Hematopoietic multipotent progenitor cell (in vitro differentiated cells): Measurements from ENCODE around the gene HOXB8. TPM values are rescaled to one million over a fixed set of nuclear protein-coding genes. Genes with fewer than 3 reads are reported as not detected.

Experiments
- DNase-seq, 3 donors: peaks; one replicate each; pipeline ENCODE4 v3.0.0-alpha.2; 2011 to 2015; ENCODE audit warnings: low read depth in 2 of 3, low spot score in 2 of 3
- total RNA-seq: library from RNA; depleted of rRNA; stranded (reverse); fragments of >200 nt; gene quantifications from one replicate; pipeline ENCODE4 v1.2.3, GENCODE V29; 2012

HOXB8 gene
- total RNA-seq, 1 donor = not detected

GRCh38 chr17:48637323-48638260 is 22.5 kb upstream of the HOXB8 start:
- no peak for DNase-seq

DNA sequence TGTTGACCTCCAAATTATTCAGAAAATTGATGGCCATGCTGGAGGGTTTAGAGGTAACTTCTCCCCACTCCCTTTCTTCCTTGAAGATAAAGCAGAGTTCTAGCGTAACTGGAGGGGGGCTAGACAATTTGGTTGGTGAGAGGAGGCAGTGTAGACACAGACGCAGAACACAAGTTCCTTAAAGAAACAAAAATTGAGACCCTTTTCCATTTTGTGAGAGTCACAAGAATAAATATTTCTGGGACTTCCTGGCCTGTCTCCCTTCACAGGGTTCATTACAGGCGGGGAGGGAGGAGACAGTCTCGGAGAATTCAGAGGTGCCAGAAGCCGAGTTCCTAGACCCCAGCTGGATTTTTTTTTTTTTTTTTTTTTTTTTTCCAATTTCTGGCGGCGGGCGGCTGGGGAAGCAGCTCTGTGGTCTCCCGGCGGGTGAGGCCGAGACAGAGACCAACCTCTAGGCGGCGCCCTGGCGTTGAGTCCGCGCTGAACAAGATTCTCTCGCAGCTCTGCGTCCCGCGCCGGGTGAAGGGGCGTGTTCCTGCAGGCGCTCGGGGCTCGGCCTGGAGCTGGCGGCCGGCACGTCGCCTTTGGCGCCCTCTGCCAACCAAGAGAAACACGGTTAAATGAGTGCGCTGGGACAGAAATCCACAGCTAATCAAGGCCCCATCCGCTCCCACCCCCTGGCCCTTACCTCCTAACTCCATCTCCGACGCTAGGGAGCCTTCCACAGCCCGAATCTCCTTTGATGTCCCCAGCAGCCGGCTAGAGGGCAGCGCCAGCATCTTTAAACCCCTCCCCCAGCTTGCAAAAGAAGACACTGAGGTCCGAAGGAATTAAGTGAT is 21.3 kb upstream of the HOXB8 start:
- peak in 2 of 3 donors; percentile 85 to 90 for DNase-seq

DNA sequence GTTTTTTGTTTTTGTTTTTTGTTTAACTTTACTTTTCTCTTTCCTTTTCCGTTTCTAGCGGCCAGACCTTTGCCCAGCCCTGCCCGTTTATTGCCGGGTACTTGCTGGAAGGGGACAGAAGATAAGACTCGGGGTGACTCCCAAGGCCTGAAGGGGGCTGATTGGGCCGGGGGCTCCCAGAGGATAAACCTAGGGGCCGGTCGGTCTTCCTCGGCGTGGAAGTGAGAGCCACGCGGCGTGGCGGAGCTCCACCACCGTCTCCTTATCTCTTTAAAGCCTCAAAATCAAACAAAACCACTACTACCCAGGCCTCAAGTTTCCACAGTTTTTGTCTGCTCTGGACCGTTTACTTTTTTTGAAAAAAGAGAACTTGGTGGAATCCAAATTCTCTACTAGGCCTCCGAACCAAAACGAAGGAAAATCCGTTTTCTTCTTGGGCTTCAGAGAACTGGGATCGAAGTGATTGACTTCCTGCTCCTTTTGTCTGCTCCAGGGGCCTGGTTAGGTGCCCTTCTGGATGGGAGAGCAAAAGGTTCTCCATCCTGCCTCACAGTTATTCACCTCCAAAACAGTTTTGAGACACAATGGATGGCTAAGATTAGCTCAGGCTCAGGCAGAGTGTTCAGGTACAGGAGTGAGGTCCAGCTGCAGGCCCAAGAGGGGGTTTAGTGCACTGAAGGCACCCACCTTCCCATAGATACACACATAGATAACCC is 19.6 kb upstream of the HOXB8 start:
- no peak for DNase-seq

- DNase-seq = no peak
Measured at GRCh38 chr17:48633266-48633677, 18.2 kb upstream of the HOXB8 start.

GRCh38 chr17:48632579-48633265 is 17.6 kb upstream of the HOXB8 start:
- DNase-seq = no peak

DNA sequence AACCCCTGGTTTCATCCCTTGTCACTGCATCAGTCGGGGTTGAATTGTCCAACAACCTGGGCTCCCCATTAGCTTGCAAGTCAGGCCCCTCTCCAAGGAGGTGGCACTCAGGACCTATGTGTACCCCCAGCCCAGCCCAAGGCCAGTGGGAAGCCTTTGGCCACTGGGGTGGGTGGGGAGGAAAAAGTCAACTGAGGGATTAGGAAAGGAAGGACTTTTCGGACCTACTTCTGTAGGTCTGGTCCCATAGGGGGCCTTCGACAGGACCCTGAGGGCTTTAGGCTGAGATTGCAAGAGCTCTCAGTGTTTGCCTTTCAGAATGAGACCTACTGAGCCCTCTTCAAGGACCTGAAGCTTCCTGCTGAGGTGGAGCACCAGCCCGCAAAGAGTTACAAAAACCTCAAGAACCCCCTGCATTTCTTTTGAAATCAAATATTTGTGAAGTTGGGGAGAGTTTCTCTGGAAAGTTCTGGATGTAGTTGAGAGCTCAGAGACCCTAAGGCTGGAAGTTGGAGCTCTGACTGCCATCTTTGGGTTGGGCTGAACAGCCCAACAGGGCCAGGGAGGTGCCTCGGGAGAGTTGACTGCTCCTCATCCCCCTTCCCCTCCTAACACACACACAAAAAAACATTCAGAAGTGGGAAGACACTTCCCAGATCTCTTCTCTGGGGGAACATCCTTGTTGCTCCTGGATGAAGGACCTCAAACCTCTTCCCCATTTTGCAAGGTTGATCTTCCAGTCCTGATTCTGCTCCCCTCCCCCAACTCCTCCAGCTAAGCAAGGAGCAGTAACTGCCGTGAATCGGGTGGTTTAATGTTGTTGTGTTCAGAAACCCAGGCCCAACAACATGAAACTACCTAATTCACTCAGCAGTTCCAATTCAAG is 16.8 kb upstream of the HOXB8 start:
- DNase-seq = no peak

GRCh38 chr17:48630925-48631692 is 16.0 kb upstream of the HOXB8 start:
- no peak for DNase-seq

GRCh38 chr17:48630009-48630924 is 15.2 kb upstream of the HOXB8 start:
- DNase-seq = no peak

DNA sequence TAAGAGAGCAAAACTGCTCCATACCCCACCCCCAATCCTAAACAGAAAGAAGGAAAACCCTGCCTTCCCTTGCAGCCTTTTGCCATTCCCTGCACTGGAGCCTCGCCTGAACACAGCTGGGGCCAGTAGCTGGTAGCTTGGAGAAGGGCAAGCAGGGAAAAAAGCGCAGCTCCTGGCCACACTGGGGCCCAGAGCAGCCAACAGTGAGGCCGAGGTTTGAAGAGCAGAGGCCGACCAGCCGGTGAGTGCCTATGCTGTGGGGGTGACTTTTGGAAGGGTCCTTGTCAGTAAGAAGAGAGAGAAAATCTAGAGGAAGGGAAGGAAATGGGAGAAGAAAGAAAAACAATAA is 14.3 kb upstream of the HOXB8 start:
- DNase-seq = no peak

DNA sequence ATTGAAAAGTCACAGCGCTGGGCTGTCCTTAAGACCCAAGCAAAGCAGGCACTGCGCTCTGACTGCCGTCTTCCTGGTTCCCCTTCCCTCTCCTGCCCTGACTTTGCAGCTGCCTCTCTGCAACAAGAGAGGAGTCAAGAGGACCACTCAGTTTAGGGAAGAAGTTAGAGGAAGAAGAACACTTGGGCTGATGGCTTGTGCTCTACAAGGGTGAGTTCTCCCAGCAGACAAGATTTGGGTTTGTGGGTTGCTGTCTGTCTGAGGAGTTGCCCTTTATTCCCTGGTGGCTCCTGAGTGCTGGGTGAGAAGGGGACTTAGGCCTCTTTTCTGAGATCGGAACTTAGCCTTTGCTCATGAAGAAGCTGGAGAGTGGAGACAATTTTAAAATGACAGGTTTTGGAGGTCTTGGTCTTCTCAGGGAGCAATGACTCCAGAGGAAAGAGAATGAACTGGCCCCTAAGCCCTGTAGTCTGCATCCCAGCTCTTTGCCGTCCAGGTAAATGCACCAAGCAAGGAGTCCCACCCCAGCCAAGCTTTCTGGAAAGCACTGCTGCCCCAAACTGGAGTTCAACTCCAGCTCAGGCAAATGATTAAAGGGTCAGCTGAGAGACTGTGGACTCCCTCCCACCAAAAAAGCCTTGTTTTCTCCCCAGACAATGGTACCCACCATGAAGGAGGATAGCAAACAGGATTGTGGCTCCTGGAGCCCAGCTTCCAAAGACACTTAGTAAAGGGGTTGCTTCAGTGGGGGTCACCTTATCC is 13.7 kb upstream of the HOXB8 start:
- DNase-seq = no peak

DNA sequence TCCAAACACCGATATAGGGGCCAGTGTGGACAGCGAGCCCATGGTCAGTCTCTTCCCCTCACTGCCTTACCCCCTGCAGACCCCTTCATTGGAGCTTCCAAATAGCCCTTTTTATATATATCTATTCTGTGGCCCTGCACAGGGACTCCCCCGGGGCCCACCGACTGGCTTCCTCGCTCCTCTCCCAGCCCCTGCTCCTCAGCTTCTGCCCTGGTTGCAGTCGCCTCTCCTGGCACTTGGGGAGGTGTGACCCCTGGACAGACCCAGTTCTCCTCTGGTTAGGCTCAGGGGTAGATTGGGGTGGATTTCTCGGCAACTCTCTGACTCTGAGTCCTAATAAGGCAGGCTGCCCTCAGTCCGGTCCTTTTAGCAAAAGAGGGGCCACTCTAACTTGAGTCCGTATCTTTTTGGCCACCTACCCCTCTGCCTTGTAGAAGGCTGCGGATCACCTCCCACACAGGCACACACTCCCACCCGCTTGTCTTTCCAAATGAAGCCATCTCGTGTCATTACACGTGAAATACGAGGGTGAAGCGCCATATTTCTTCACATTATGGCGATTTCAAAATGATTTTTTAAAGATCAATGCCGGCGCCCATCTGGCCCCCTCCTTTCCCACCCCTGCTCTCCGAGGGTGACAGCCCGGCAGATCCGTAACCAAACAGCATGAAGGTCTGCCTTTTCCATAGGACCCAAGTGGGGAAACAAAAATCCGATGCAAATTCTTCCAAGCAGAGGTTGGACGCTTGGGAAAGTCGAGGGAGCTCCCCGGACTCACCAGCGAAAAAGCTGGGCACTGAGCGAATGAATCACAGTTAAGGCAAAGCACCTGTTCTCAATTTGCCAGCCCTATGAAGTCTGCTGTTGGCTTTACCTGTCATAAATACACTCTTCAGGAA is 12.8 kb upstream of the HOXB8 start:
- no peak for DNase-seq

- DNase-seq = no peak
Measured at GRCh38 chr17:48627118-48627597, 12.1 kb upstream of the HOXB8 start.

- DNase-seq = peak in 2 of 3 donors; percentile 51 to 82
Measured at GRCh38 chr17:48626245-48627117, 11.4 kb upstream of the HOXB8 start, which contains the start of gene HOXB9. Gene HOXB9, minus strand, starts transcription at chr17:48626358. Its CDS starts 89 bp downstream, at chr17:48626269.

GRCh38 chr17:48625495-48626244 is 10.6 kb upstream of the HOXB8 start:
- DNase-seq = peak in 1 of 3 donors; percentile 36
